Hepatocyte (in vitro differentiated cells): Measurements from ENCODE around the gene CCL18. TPM values are rescaled to one million over a fixed set of nuclear protein-coding genes. Genes with fewer than 3 reads are reported as not detected.
"Not testable (repeated sequence)": the region's sequence is repeated elsewhere in the genome, so short reads cannot be mapped to it uniquely, and the experiment has no call there.

Source experiments
- DNase-seq: peaks from one replicate; pipeline ENCODE4 v3.0.0-alpha.2; 2016; ENCODE audit warnings: low spot score
- H2AFZ ChIP-seq: fragments of 200-600 bp; sonication (generic); 2 replicates; pipeline ENCODE4 v1.6.0; 2016; ENCODE audit warnings: antibody characterized with exemption, mild to moderate bottlenecking
- H3K27ac ChIP-seq: fragments of 200-600 bp; sonication (generic); 2 replicates; pipeline ENCODE4 v1.5.1; 2016; ENCODE audit warnings: mild to moderate bottlenecking
- H3K27me3 ChIP-seq: fragments of 200-600 bp; sonication (generic); 2 replicates; pipeline ENCODE4 v1.6.1; 2016
- H3K36me3 ChIP-seq: fragments of 200-600 bp; sonication (generic); replicated peaks from 2 replicates; pipeline ENCODE4 v1.5.1; 2016; ENCODE audit warnings: low read depth; ENCODE audit not compliant: insufficient read depth
- H3K4me1 ChIP-seq: fragments of 200-600 bp; sonication (generic); 2 replicates; pipeline ENCODE4 v1.5.1; 2016; ENCODE audit warnings: mild to moderate bottlenecking, moderate library complexity; ENCODE audit not compliant: insufficient read depth
- H3K4me2 ChIP-seq: fragments of 200-600 bp; sonication (generic); 2 replicates; pipeline ENCODE4 v1.6.0; 2016
- H3K4me3 ChIP-seq: fragments of 200-600 bp; sonication (generic); 2 replicates; pipeline ENCODE4 v1.5.1; 2016; ENCODE audit warnings: mild to moderate bottlenecking
- H3K79me2 ChIP-seq: fragments of 200-600 bp; sonication (generic); 2 replicates; pipeline ENCODE4 v1.6.0; 2017; ENCODE audit warnings: mild to moderate bottlenecking
- H3K9me2 ChIP-seq: fragments of 200-600 bp; sonication (generic); replicated peaks from 2 replicates; pipeline ENCODE4 v1.6.0; 2017; ENCODE audit warnings: mild to moderate bottlenecking; ENCODE audit not compliant: insufficient read depth
- H3K9me3 ChIP-seq: fragments of 200-600 bp; sonication (generic); 2 replicates; pipeline ENCODE4 v1.5.1; 2016; ENCODE audit warnings: low read depth, mild to moderate bottlenecking
- H4K20me1 ChIP-seq: fragments of 200-600 bp; sonication (generic); 2 replicates; pipeline ENCODE4 v1.6.0; 2016; ENCODE audit warnings: mild to moderate bottlenecking; ENCODE audit not compliant: insufficient read depth, poor library complexity, severe bottlenecking
- CTCF ChIP-seq: fragments of 200-600 bp; sonication (generic); IDR thresholded peaks from 2 replicates; pipeline ENCODE4 v1.5.1; 2016; ENCODE audit warnings: antibody characterized with exemption, mild to moderate bottlenecking; ENCODE audit not compliant: poor library complexity
- EZH2 ChIP-seq: fragments of 200-600 bp; sonication (generic); IDR thresholded peaks from 2 replicates; pipeline ENCODE4 v1.6.1; 2016; ENCODE audit warnings: antibody characterized with exemption, mild to moderate bottlenecking, borderline replicate concordance
- EZH2phosphoT487 ChIP-seq: fragments of 200-600 bp; sonication (generic); IDR thresholded peaks from one replicate; pipeline ENCODE4 v1.6.1; 2018; ENCODE audit warnings: antibody characterized with exemption, mild to moderate bottlenecking, low read depth, moderate library complexity; ENCODE audit not compliant: unreplicated experiment, severe bottlenecking
- WGBS: methylation state at CpG from one replicate; pipeline ENCODE4 v1.1.6; 2016; ENCODE audit warnings: low lambda C conversion rate; ENCODE audit errors: missing lambda C conversion rate; 5-methylcytosine and 5-hydroxymethylcytosine counted together
- polyA plus RNA-seq: library from polyadenylated mRNA; unstranded; fragments of >200 nt; fragmentation: Nextera tagmentation; extraction: Ambion mirVana; gene quantifications from 2 replicates; pipeline ENCODE4 v1.2.1, GENCODE V29; 2016
- total RNA-seq: library from RNA; depleted of rRNA; stranded (reverse); fragments of >200 nt; gene quantifications from 2 replicates; pipeline ENCODE4 v1.2.3, GENCODE V29; 2014

CCL18 gene
- total and polyA plus RNA-seq, 2 experiments from 2014 or later: 3.6 to 10.2 TPM

GRCh38 chr17:36106493-36106835 is 42.4 kb downstream of the CCL18 start:
- Histone ChIP-seq H3K79me2 (no peaks in the 10 kb centered on the region), H3K9me3 (no peaks in the 10 kb centered on the region), H3K27ac (no peak overlapping the region), H3K4me3 (no peak overlapping the region), H2AFZ (no peak overlapping the region), H3K4me2 (no peak overlapping the region), H3K9me2 (no peaks in the 10 kb centered on the region), H4K20me1 (no peaks in the 10 kb centered on the region), H3K27me3 (no peaks in the 10 kb centered on the region), H3K4me1 (no peaks in the 10 kb centered on the region), H3K36me3 (no peaks in the 10 kb centered on the region)
- WGBS: 85% methylated on average over 6 of the region's 6 CpGs
- no peak for DNase-seq
- TF ChIP-seq EZH2 (no peak), CTCF (no peak), EZH2phosphoT487 (no peak)

GRCh38 chr17:36107660-36108059 is 43.6 kb downstream of the CCL18 start:
- Histone ChIP-seq H3K9me2 (no peaks in the 10 kb centered on the region), H4K20me1 (no peaks in the 10 kb centered on the region), H2AFZ (no peak overlapping the region), H3K36me3 (no peaks in the 10 kb centered on the region), H3K9me3 (no peaks in the 10 kb centered on the region), H3K27ac (no peak overlapping the region), H3K4me2 (no peak overlapping the region), H3K4me3 (no peak overlapping the region), H3K4me1 (no peaks in the 10 kb centered on the region), H3K79me2 (no peaks in the 10 kb centered on the region), H3K27me3 (no peaks in the 10 kb centered on the region)
- no peak for TF ChIP-seq EZH2
- TF ChIP-seq CTCF: no peak
- TF ChIP-seq EZH2phosphoT487: no peak
- WGBS: 95% methylated on average over 3 of the region's 3 CpGs
- DNase-seq: no peak

GRCh38 chr17:36108265-36108664 is 44.2 kb downstream of the CCL18 start:
- H3K4me3 ChIP-seq, H3K9me2 ChIP-seq, H4K20me1 ChIP-seq, H3K4me2 ChIP-seq, H3K36me3 ChIP-seq, H3K9me3 ChIP-seq, H3K27ac ChIP-seq, H3K79me2 ChIP-seq, H3K4me1 ChIP-seq, H3K27me3 ChIP-seq, DNase-seq, H2AFZ ChIP-seq: not testable (repeated sequence)
- WGBS: 86% methylated on average over 5 of the region's 5 CpGs

GRCh38 chr17:36111068-36111490 is 47.0 kb downstream of the CCL18 start:
- Histone ChIP-seq H3K27me3 (no peaks in the 10 kb centered on the region), H3K79me2 (no peaks in the 10 kb centered on the region), H3K9me3 (no peaks in the 10 kb centered on the region), H3K4me2 (no peak overlapping the region), H3K4me1 (no peaks in the 10 kb centered on the region), H3K9me2 (no peaks in the 10 kb centered on the region), H2AFZ (no peak overlapping the region), H3K36me3 (no peaks in the 10 kb centered on the region), H3K27ac (no peak overlapping the region), H4K20me1 (no peaks in the 10 kb centered on the region), H3K4me3 (no peak overlapping the region)
- no peak for DNase-seq
- 79% methylated on average over 4 of the region's 4 CpGs for WGBS
- TF ChIP-seq EZH2: no peak
- no peak for TF ChIP-seq EZH2phosphoT487
- no peak for TF ChIP-seq CTCF
